Astrocyte (in vitro differentiated cells and primary cell): Measurements from ENCODE around the gene FUT9.

Experiments
- CTCF ChIP-seq: IDR thresholded peaks from 2 replicates; pipeline ENCODE4 v1.5.1; 2011; ENCODE audit warnings: low read depth, mild to moderate bottlenecking, inconsistent platforms, low read length, moderate library complexity; ENCODE audit not compliant: insufficient read depth
- EZH2 ChIP-seq: IDR thresholded peaks from 2 replicates; pipeline ENCODE4 v1.6.1; 2012; ENCODE audit warnings: mild to moderate bottlenecking, low read length, inconsistent platforms; ENCODE audit not compliant: insufficient read depth

- TF ChIP-seq CTCF (no peak), EZH2 (no peak)
Measured at GRCh38 chr6:96073555-96073954, 57.8 kb downstream of the FUT9 start.
